Thymus (tissue), 14 donors: ENCODE results near the gene CIC. TPM values are rescaled to one million over a fixed set of nuclear protein-coding genes. Genes with fewer than 3 reads are reported as not detected.

ENCODE experiments used
- DNase-seq, 9 donors: peaks; one replicate each; pipeline ENCODE4 v3.0.0-alpha.2; 2013; ENCODE audit warnings: low spot score in 9 of 9, low read depth in 6 of 9, missing footprints in 1 of 9
- H3K27ac ChIP-seq, 2 donors: one replicate each; pipeline ENCODE4 v1.5.1; 2013; ENCODE audit warnings: control low read depth in 1 of 2, low read depth in 1 of 2, low read length in 1 of 2, mild to moderate bottlenecking in 1 of 2, moderate library complexity in 1 of 2
- H3K27me3 ChIP-seq, 2 donors: one replicate each; pipeline ENCODE4 v1.5.1; 2013; ENCODE audit warnings: low read length in 1 of 2; ENCODE audit not compliant: control insufficient read depth in 2 of 2, insufficient read depth in 1 of 2
- H3K36me3 ChIP-seq, 2 donors: one replicate each; pipeline ENCODE4 v1.5.1; 2013; ENCODE audit warnings: low read length in 1 of 2, mild to moderate bottlenecking in 1 of 2, moderate library complexity in 1 of 2; ENCODE audit not compliant: control insufficient read depth in 2 of 2, insufficient read depth in 2 of 2
- H3K4me1 ChIP-seq, 2 donors: one replicate each; pipeline ENCODE4 v1.5.1; 2013; ENCODE audit warnings: low read length in 2 of 2; ENCODE audit not compliant: control insufficient read depth in 2 of 2, insufficient read depth in 2 of 2
- H3K4me3 ChIP-seq, 2 donors: one replicate each; pipeline ENCODE4 v1.5.1; 2013; ENCODE audit warnings: low read length in 2 of 2, control low read depth in 1 of 2, mild to moderate bottlenecking in 1 of 2
- H3K9me3 ChIP-seq, 2 donors: one replicate each; pipeline ENCODE4 v1.5.1; 2013; ENCODE audit warnings: low read length in 1 of 2, mild to moderate bottlenecking in 1 of 2; ENCODE audit not compliant: control insufficient read depth in 2 of 2, insufficient read depth in 1 of 2
- WGBS: extraction: QIAGEN DNeasy Blood & Tissue Kit; methylation state at CpG from one replicate; pipeline ENCODE4 v1.1.7; 2013; 5-methylcytosine and 5-hydroxymethylcytosine counted together
- long read RNA-seq, 10 donors: transcript quantifications; one replicate each; lab custom pipeline, GENCODE V29; 2026
- polyA plus RNA-seq: library from polyadenylated mRNA; stranded (reverse); fragments of 200-250 nt; gene quantifications from one replicate; pipeline ENCODE4 v1.2.3, GENCODE V29; 2013
- total RNA-seq: library from RNA; stranded (reverse); fragments of 120-200 nt; gene quantifications from one replicate; pipeline ENCODE4 v1.2.4, GENCODE V29; 2013
- donor health status: healthy.

CIC gene
- total RNA-seq (8.3 TPM), polyA plus RNA-seq (52.2 TPM)
- long read RNA-seq, donor 1: 0 reads
- long read RNA-seq, donor 2, partial matches to known transcripts: 0 of 9 reads
- long read RNA-seq, donor 2, other reads (novel, unspliced or antisense): 0 of 9 reads
- long read RNA-seq, donor 3, partial matches to known transcripts: 6 of 8 reads
- long read RNA-seq, donor 3, other reads (novel, unspliced or antisense): 0 of 8 reads
- long read RNA-seq, donor 4: 0 reads
- long read RNA-seq, donor 5, partial matches to known transcripts: 21 of 24 reads
- long read RNA-seq, donor 5, other reads (novel, unspliced or antisense): 0 of 24 reads
- long read RNA-seq, donor 6, partial matches to known transcripts: 0 of 3 reads
- long read RNA-seq, donor 6, other reads (novel, unspliced or antisense): 0 of 3 reads
- long read RNA-seq, donor 7, partial matches to known transcripts: 0 of 3 reads
- long read RNA-seq, donor 7, other reads (novel, unspliced or antisense): 0 of 3 reads
- long read RNA-seq, donor 8, partial matches to known transcripts: 0 of 1 reads
- long read RNA-seq, donor 8, other reads (novel, unspliced or antisense): 0 of 1 reads
- long read RNA-seq, donor 9, partial matches to known transcripts: 5 of 6 reads
- long read RNA-seq, donor 9, other reads (novel, unspliced or antisense): 0 of 6 reads
- long read RNA-seq, donor 10, partial matches to known transcripts: 0 of 4 reads
- long read RNA-seq, donor 10, other reads (novel, unspliced or antisense): 0 of 4 reads

- no peaks in the 10 kb centered on the region for H3K9me3 ChIP-seq
- peak within 1 kb of the TSS; percentile 95 to 98 for H3K27ac ChIP-seq
- peak within 1 kb of the TSS; percentile 66 to 79 for H3K4me3 ChIP-seq
- peak; percentile 99 to 100 (median 100) for DNase-seq
- peaks cover 23 to 24% of the 10 kb centered on the region in 2 donors for H3K36me3 ChIP-seq
- peaks cover 24 to 32% of the 10 kb centered on the region in 2 donors for H3K4me1 ChIP-seq
- H3K27me3 ChIP-seq: no peaks in the 10 kb centered on the region
- WGBS: under 1% methylated on average over 52 of the region's 52 CpGs
Measured at GRCh38 chr19:42268704-42269477, at the start of gene CIC. Gene CIC, plus strand, starts transcription at chr19:42269252. Its CDS starts 2,532 bp downstream, at chr19:42271784.

DNA sequence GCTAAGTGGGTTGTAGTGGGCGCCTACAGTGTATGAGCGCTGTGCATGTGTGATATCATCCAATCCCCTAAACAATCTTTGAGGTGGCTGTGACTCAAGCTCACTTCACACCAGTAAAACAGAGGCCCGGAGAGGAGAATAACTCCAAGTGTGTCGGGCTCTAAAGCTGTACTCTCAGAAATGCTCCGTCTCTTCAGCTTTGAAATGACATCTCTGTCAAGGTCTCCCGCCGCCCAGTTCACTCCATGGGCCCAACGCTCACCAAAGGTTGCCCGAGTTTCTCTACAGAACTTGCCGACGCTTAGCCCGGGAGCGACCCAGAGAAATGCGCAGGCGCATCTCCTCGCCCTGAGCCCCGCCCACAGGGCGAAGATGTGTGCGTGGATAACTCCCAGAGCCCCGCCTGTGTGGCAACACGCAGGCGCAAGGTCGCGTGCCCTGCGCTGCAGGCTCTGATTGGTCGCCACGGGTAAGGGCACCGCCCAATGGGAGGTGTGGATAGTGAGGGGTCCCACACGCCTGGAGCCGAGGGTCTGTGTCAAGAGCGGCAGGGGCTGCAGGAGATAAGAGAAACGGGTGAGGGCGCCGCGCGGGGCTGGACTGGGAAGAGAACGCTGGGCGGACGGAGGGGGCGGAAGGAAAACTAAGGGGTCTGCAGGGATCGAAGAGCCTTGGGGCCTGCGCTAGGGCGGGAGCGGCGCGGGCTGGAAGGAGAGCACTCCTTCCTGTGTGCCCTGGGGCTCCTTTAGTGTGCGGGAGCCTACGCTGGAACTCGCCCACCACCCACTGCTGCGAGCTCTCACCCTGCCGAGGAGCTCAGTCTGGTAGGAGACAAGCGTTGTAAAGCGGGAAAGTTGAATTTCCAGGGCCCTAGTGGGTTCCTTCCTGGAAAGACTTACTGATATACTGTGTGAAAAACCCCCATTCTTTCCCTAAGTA is 49.0 kb upstream of the CIC start, which contains the start of gene ZNF526:
TSS of gene ZNF526 (plus strand) at position 501 of the 939 bp plus-strand sequence. CDS start 4,092 bp downstream, outside the sequence.
- H3K4me1 ChIP-seq: peaks cover 32 to 50% of the 10 kb centered on the region in 2 donors
- 2% methylated on average over 53 of the region's 53 CpGs for WGBS

GRCh38 chr19:42220751-42221097 is 48.3 kb upstream of the CIC start:
- H3K4me1 ChIP-seq: peaks cover 27 to 44% of the 10 kb centered on the region in 2 donors
- no peaks in the 10 kb centered on the region for H3K27me3 ChIP-seq
- peaks cover 0 to 4% of the 10 kb centered on the region in 2 donors for H3K9me3 ChIP-seq
- peak overlapping the region; percentile 74 to 87 for H3K27ac ChIP-seq
- DNase-seq: no peak
- H3K36me3 ChIP-seq: peaks cover 19 to 20% of the 10 kb centered on the region in 2 donors
- 7% methylated on average over 6 of the region's 6 CpGs for WGBS
- peak overlapping the region; percentile 65 to 87 for H3K4me3 ChIP-seq

More for the DNA sequence above, 49.0 kb upstream of the CIC start, which contains the start of gene ZNF526:
- peak within 1 kb of the TSS; percentile 65 to 87 for H3K4me3 ChIP-seq
- H3K9me3 ChIP-seq: peaks cover 0 to 4% of the 10 kb centered on the region in 2 donors
- peaks cover 18 to 19% of the 10 kb centered on the region in 2 donors for H3K36me3 ChIP-seq
- H3K27me3 ChIP-seq: no peaks in the 10 kb centered on the region
- peak; percentile 95 to 99 (median 97) for DNase-seq
- H3K27ac ChIP-seq: peak within 1 kb of the TSS; percentile 87 to 98

- H3K4me3 ChIP-seq: no peak overlapping the region
- H3K4me1 ChIP-seq: peaks cover 10% of the 10 kb centered on the region in 2 donors
- H3K36me3 ChIP-seq: peaks cover 54 to 59% of the 10 kb centered on the region in 2 donors
- no peaks in the 10 kb centered on the region for H3K9me3 ChIP-seq
- no peak overlapping the region for H3K27ac ChIP-seq
- no peaks in the 10 kb centered on the region for H3K27me3 ChIP-seq
- WGBS: 98% methylated on average over 37 of the region's 37 CpGs
- DNase-seq: no peak
Measured at GRCh38 chr19:42224940-42225717, 43.9 kb upstream of the CIC start.

GRCh38 chr19:42225718-42226292 is 43.2 kb upstream of the CIC start:
- no peak overlapping the region for H3K4me3 ChIP-seq
- no peak for DNase-seq
- no peak overlapping the region for H3K27ac ChIP-seq
- H3K4me1 ChIP-seq: peaks cover 6% of the 10 kb centered on the region in 2 donors
- peaks cover 61 to 65% of the 10 kb centered on the region in 2 donors for H3K36me3 ChIP-seq
- WGBS: 98% methylated on average over 33 of the region's 33 CpGs
- H3K9me3 ChIP-seq: no peaks in the 10 kb centered on the region
- no peaks in the 10 kb centered on the region for H3K27me3 ChIP-seq

- Histone ChIP-seq H3K36me3 (peaks cover 71 to 74% of the 10 kb centered on the region in 2 donors), H3K27me3 (no peaks in the 10 kb centered on the region), H3K4me1 (no peaks in the 10 kb centered on the region), H3K27ac (no peak overlapping the region), H3K4me3 (no peak overlapping the region), H3K9me3 (no peaks in the 10 kb centered on the region)
- DNase-seq: no peak
- 95% methylated on average over 1 of the region's 1 CpG for WGBS
Measured at GRCh38 chr19:42226886-42227285, 42.2 kb upstream of the CIC start.

DNA sequence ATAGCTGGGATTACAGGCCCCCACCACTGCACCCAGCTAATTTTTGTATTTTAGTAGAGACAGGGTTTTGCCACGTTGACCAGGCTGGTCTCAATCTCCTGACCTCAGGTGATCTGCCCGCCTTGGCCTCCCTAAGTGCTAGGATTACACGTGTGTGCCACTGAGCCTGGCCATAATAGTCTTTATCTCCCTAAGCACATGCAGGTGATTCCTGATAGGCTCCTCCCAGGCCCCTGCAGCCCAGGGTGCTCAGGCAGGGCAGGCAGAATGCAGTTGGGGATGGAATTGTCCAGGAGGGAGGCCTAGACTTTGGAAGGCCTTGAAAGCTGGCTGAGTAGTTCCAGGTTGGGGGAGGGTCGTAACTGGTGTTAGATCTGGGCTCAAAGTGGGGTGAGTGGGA is 40.4 kb upstream of the CIC start:
- Histone ChIP-seq H3K27me3 (no peaks in the 10 kb centered on the region), H3K27ac (no peak overlapping the region), H3K9me3 (no peaks in the 10 kb centered on the region), H3K4me3 (no peak overlapping the region), H3K4me1 (no peaks in the 10 kb centered on the region), H3K36me3 (peaks cover 89% of the 10 kb centered on the region in 2 donors)
- DNase-seq: no peak
- WGBS: 95% methylated on average over 4 of the region's 4 CpGs
